Measurements from ENCODE around the gene PVRIG. TPM values are rescaled to one million over a fixed set of nuclear protein-coding genes. Genes with fewer than 3 reads are reported as not detected.

PVRIG gene
- total RNA-seq, 1 experiment from 2014 or later, result not detected

- no TSS peak for BruUV-seq (replicated peaks)
- no peaks in the 10 kb centered on the region for H3K4me1 ChIP-seq (ENCODE audit: insufficient read depth, low read length, poor library complexity, severe bottlenecking)
- CTCF ChIA-PET, result no interaction called here
- H3K27ac ChIP-seq (ENCODE audit: low read depth, low read length, poor library complexity, severe bottlenecking), result no peak overlapping the region
- TF ChIP-seq CTCF (conservative IDR thresholded peaks at IDR 0.05; ENCODE audit: low read depth, low read length), result no peak
- no peak for TF ChIP-seq EZH2 (IDR thresholded peaks at IDR 0.05; ENCODE audit: borderline replicate concordance, low read depth, low read length, poor library complexity, severe bottlenecking)
- H3K36me3 ChIP-seq (ENCODE audit: insufficient read depth, low read length, poor library complexity, severe bottlenecking), result no peaks in the 10 kb centered on the region
- H3K9me3 ChIP-seq (ENCODE audit: low read depth, low read length, poor library complexity, severe bottlenecking), result no peaks in the 10 kb centered on the region
- intact Hi-C loops (cut with micrococcal nuclease; ENCODE audit: unreplicated experiment), result no loop called here
- no peak for DNase-seq (ENCODE audit: low spot score)
- H3K27me3 ChIP-seq (replicated peaks; ENCODE audit: insufficient read depth, low read depth, low read length, poor library complexity), result peaks cover 6% of the 10 kb centered on the region
- H3K4me3 ChIP-seq (ENCODE audit: low read depth, low read length, poor library complexity, severe bottlenecking), result no peak overlapping the region
- POLR2A ChIA-PET (ENCODE audit: low non-redundant PET), result no interaction called here
Measured at GRCh38 chr7:100200693-100201092, 19.1 kb upstream of the PVRIG start.

GRCh38 chr7:100204454-100204853 is 15.3 kb upstream of the PVRIG start:
- no peaks in the 10 kb centered on the region for H3K4me1 ChIP-seq (ENCODE audit: insufficient read depth, low read length, poor library complexity, severe bottlenecking)
- H3K27ac ChIP-seq (ENCODE audit: low read depth, low read length, poor library complexity, severe bottlenecking), result no peak overlapping the region
- H3K9me3 ChIP-seq (ENCODE audit: low read depth, low read length, poor library complexity, severe bottlenecking), result no peaks in the 10 kb centered on the region
- H3K36me3 ChIP-seq (ENCODE audit: insufficient read depth, low read length, poor library complexity, severe bottlenecking), result no peaks in the 10 kb centered on the region
- TF ChIP-seq CTCF (conservative IDR thresholded peaks at IDR 0.05; ENCODE audit: low read depth, low read length), result no peak
- TF ChIP-seq EZH2 (IDR thresholded peaks at IDR 0.05; ENCODE audit: borderline replicate concordance, low read depth, low read length, poor library complexity, severe bottlenecking), result no peak
- no TSS peak for BruUV-seq (replicated peaks)
- H3K27me3 ChIP-seq (replicated peaks; ENCODE audit: insufficient read depth, low read depth, low read length, poor library complexity), result peaks cover 6% of the 10 kb centered on the region
- intact Hi-C loops (cut with micrococcal nuclease; ENCODE audit: unreplicated experiment), result no loop called here
- DNase-seq (ENCODE audit: low spot score), result no peak
- POLR2A ChIA-PET (ENCODE audit: low non-redundant PET), result no interaction called here
- H3K4me3 ChIP-seq (ENCODE audit: low read depth, low read length, poor library complexity, severe bottlenecking), result no peak overlapping the region
- CTCF ChIA-PET, result no interaction called here

- BruUV-seq (replicated peaks), result no TSS peak
- intact Hi-C loops (cut with micrococcal nuclease; ENCODE audit: unreplicated experiment), result no loop called here
- ChIA-PET POLR2A (ENCODE audit: low non-redundant PET) (no interaction called here), CTCF (no interaction called here)
- H3K4me3 ChIP-seq (ENCODE audit: low read depth, low read length, poor library complexity, severe bottlenecking), result no peak overlapping the region
- TF ChIP-seq CTCF (conservative IDR thresholded peaks at IDR 0.05; ENCODE audit: low read depth, low read length) (no peak), EZH2 (IDR thresholded peaks at IDR 0.05; ENCODE audit: borderline replicate concordance, low read depth, low read length, poor library complexity, severe bottlenecking) (no peak)
- no peaks in the 10 kb centered on the region for H3K36me3 ChIP-seq (ENCODE audit: insufficient read depth, low read length, poor library complexity, severe bottlenecking)
- no peaks in the 10 kb centered on the region for H3K9me3 ChIP-seq (ENCODE audit: low read depth, low read length, poor library complexity, severe bottlenecking)
- no peaks in the 10 kb centered on the region for H3K4me1 ChIP-seq (ENCODE audit: insufficient read depth, low read length, poor library complexity, severe bottlenecking)
- no peaks in the 10 kb centered on the region for H3K27me3 ChIP-seq (replicated peaks; ENCODE audit: insufficient read depth, low read depth, low read length, poor library complexity)
- no peak for DNase-seq (ENCODE audit: low spot score)
- H3K27ac ChIP-seq (ENCODE audit: low read depth, low read length, poor library complexity, severe bottlenecking), result no peak overlapping the region
Measured at GRCh38 chr7:100208911-100209408, 10.8 kb upstream of the PVRIG start.
